Measurements from ENCODE around the gene HOXD10.

GRCh38 chr2:176099159-176099727 lies 17.3 kb upstream of the HOXD10 start:
- TF ChIP-seq, protein P1, sequence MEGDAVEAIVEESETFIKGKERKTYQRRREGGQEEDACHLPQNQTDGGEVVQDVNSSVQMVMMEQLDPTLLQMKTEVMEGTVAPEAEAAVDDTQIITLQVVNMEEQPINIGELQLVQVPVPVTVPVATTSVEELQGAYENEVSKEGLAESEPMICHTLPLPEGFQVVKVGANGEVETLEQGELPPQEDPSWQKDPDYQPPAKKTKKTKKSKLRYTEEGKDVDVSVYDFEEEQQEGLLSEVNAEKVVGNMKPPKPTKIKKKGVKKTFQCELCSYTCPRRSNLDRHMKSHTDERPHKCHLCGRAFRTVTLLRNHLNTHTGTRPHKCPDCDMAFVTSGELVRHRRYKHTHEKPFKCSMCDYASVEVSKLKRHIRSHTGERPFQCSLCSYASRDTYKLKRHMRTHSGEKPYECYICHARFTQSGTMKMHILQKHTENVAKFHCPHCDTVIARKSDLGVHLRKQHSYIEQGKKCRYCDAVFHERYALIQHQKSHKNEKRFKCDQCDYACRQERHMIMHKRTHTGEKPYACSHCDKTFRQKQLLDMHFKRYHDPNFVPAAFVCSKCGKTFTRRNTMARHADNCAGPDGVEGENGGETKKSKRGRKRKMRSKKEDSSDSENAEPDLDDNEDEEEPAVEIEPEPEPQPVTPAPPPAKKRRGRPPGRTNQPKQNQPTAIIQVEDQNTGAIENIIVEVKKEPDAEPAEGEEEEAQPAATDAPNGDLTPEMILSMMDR (IDR thresholded peaks at IDR 0.05), result no peak
- TF ChIP-seq POLR2A (IDR thresholded peaks at IDR 0.05) (no peak), POLR2AphosphoS5 (IDR thresholded peaks at IDR 0.05) (no peak)
